ENCODE results near the gene PAK3. TPM values are rescaled to one million over a fixed set of nuclear protein-coding genes. Genes with fewer than 3 reads are reported as not detected.

The PAK3 gene
- total RNA-seq, 4 donors from 2014 or later: 0.10 to 0.29 (median 0.26) TPM; not detected in 1

DNA sequence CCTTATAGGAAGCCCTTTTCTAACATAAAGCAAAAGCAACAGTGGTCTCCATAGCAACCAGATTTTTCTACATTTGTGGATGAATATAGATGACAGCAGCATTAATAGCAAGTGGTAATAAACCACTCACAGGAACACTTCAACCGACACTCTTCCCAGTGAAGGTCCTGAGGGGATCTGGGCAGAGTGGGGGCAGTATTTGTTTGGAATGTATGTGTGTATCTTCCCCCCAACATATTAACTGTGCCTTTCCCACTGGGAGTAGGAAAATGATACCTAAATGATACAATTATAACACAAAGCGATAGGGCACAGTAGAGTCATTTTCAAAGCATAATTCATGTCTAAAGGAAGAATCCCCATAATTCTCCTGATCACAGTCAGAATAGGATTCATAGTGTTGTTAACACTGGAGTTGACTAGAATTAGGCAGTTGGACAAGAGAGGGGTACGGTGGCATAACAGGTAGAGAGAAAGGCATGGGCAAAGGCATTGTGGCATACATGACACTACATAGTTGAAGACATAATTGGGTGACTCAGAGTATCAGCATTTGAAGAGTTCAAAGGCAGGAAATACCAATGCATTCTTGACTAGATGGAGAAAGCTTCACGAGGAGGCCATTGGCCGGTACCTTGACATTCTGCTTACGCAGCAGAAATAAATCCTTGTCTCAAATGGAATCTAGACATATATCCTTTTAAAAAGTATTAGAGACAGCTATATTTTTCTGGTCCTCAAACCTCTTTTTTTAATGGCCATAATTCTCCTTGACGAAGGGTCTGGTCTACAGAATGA, 159.1 kb downstream of the PAK3 start:
- H3K4me3 ChIP-seq: no peak overlapping the region
- TF ChIP-seq CTCF (IDR thresholded peaks at IDR 0.05 in 4 of 5, conservative IDR thresholded peaks at IDR 0.05 in 1 of 5): no peak
- no peak for TF ChIP-seq POLR2A (IDR thresholded peaks at IDR 0.05)
- H3K27ac ChIP-seq: no peak overlapping the region
- intact Hi-C loops (cut with DNase I; ENCODE audit: low total_unique reads) (no loop called here), in situ Hi-C loops (cut with MboI; ENCODE audit: low sequenced_read_pairs in 4 of 4) (no loop called here)
- no peak for DNase-seq
- ATAC-seq: no peak
- no peaks in the 10 kb centered on the region for H3K4me1 ChIP-seq
- H3K36me3 ChIP-seq: no peaks in the 10 kb centered on the region
- H3K27me3 ChIP-seq: peaks cover 0 to 4% (median 0%) of the 10 kb centered on the region in 3 donors
- H3K9me3 ChIP-seq: no peaks in the 10 kb centered on the region

DNA sequence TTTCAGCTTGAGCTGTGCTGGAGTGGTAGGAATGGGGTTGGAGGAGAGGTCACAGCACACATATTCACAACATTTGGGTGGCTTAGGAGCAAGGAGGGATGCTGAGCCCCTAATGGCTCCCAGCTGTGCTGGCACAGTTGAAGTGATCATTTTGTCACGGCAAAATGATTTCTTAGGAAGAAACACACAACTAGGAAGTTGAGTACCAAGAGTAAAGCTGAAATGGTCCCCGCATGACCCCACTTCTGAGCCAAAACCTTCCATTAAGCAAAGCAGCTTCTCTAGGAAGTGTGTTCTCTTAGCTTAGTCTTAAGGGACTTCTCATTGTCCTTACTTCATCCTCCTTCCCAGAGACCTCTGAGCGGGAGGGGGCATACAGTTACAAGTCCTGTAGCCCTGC, 161.7 kb downstream of the PAK3 start:
- Histone ChIP-seq H3K27ac (no peak overlapping the region), H3K36me3 (no peaks in the 10 kb centered on the region), H3K9me3 (no peaks in the 10 kb centered on the region), H3K4me1 (no peaks in the 10 kb centered on the region), H3K4me3 (no peak overlapping the region), H3K27me3 (peaks cover 0 to 9% (median under 1%) of the 10 kb centered on the region in 3 donors)
- DNase-seq: no peak
- TF ChIP-seq POLR2A (IDR thresholded peaks at IDR 0.05) (no peak), CTCF (IDR thresholded peaks at IDR 0.05 in 4 of 5, conservative IDR thresholded peaks at IDR 0.05 in 1 of 5) (no peak)
- ATAC-seq: no peak
- in situ Hi-C loops (cut with MboI; ENCODE audit: low sequenced_read_pairs in 4 of 4) (no loop called here), intact Hi-C loops (cut with DNase I; ENCODE audit: low total_unique reads) (no loop called here)

GRCh38 chrX:111259559-111259958, 163.6 kb downstream of the PAK3 start:
- no peak for TF ChIP-seq POLR2A (IDR thresholded peaks at IDR 0.05)
- TF ChIP-seq CTCF (IDR thresholded peaks at IDR 0.05 in 4 of 5, conservative IDR thresholded peaks at IDR 0.05 in 1 of 5): no peak
- intact Hi-C loops (cut with DNase I; ENCODE audit: low total_unique reads): no loop called here
- Histone ChIP-seq H3K9me3 (no peaks in the 10 kb centered on the region), H3K36me3 (no peaks in the 10 kb centered on the region), H3K4me3 (no peak overlapping the region), H3K4me1 (no peaks in the 10 kb centered on the region), H3K27ac (no peak overlapping the region), H3K27me3 (peaks cover 0 to 9% (median 4%) of the 10 kb centered on the region in 3 donors)
- DNase-seq (no peak), ATAC-seq (no peak)
- in situ Hi-C loops (cut with MboI; ENCODE audit: low sequenced_read_pairs in 4 of 4): no loop called here

DNA sequence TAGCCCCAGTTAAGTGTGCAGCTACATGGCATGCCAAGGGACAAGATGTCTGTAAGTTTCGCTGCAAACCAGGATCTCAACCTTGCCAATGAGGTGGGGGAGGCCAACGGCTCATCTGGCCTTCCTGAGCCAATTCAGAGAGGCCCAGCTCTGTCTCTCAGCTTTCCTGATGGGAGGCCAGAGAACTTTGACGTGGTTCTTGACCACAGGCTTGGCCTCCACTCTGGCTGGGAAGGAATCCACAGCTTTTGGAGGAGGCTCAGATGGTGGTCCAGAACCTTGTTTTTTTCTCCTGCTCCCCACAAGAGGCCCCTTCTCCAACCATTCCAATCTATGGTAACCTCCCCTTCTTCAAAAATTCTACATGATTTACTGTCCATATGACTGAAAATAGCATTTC, 164.5 kb downstream of the PAK3 start:
- intact Hi-C loops (cut with DNase I; ENCODE audit: low total_unique reads): no loop called here
- Histone ChIP-seq H3K4me1 (no peaks in the 10 kb centered on the region), H3K4me3 (no peak overlapping the region), H3K36me3 (no peaks in the 10 kb centered on the region), H3K27me3 (peaks cover 0 to 9% (median 4%) of the 10 kb centered on the region in 3 donors), H3K27ac (no peak overlapping the region), H3K9me3 (no peaks in the 10 kb centered on the region)
- DNase-seq (no peak), ATAC-seq (no peak)
- in situ Hi-C loops (cut with MboI; ENCODE audit: low sequenced_read_pairs in 4 of 4): no loop called here
- no peak for TF ChIP-seq POLR2A (IDR thresholded peaks at IDR 0.05)
- TF ChIP-seq CTCF (IDR thresholded peaks at IDR 0.05 in 4 of 5, conservative IDR thresholded peaks at IDR 0.05 in 1 of 5): no peak

Measured in gastrocnemius medialis (tissue), 4 donors.